ENCODE measurements around the gene YPEL2. TPM values are rescaled to one million over a fixed set of nuclear protein-coding genes. Genes with fewer than 3 reads are reported as not detected.

YPEL2 gene

GRCh38 chr17:59443106-59443505 is 111.7 kb downstream of the YPEL2 start:
- no peak overlapping the region for H2BK5ac ChIP-seq (ENCODE audit: low read depth, low read length, poor library complexity, severe bottlenecking)
- no peak overlapping the region for H3K27ac ChIP-seq (ENCODE audit: low read length, poor library complexity, severe bottlenecking)
- H2BK15ac ChIP-seq (ENCODE audit: low read depth, poor library complexity, severe bottlenecking): no peak overlapping the region
- peaks cover 10% of the 10 kb centered on the region for H3K4me1 ChIP-seq (ENCODE audit: control insufficient read depth, insufficient read depth, low read depth, low read length)
- 85% methylated on average over 3 of the region's 4 CpGs for WGBS
- no peak overlapping the region for H3K4me3 ChIP-seq (ENCODE audit: insufficient read depth in 1 of 2, low read depth in 1 of 2, low read length in 2 of 2)
- no peak overlapping the region for H3K18ac ChIP-seq (ENCODE audit: low read depth in 1 of 2, low read length in 2 of 2)
- no peaks in the 10 kb centered on the region for H3K9me3 ChIP-seq (ENCODE audit: control insufficient read depth, low read length)
- no peaks in the 10 kb centered on the region for H3K27me3 ChIP-seq (ENCODE audit: control insufficient read depth in 1 of 2, insufficient read depth in 1 of 2, low read length in 2 of 2)
- H3K9ac ChIP-seq (ENCODE audit: low read length): no peak overlapping the region
- H3K14ac ChIP-seq (ENCODE audit: low read length in 2 of 2): no peak overlapping the region
- no peak overlapping the region for H2BK12ac ChIP-seq (ENCODE audit: low read length in 2 of 2)
- H3K79me1 ChIP-seq (replicated peaks; ENCODE audit: low read length, poor library complexity, severe bottlenecking): no peaks in the 10 kb centered on the region
- H2AFZ ChIP-seq (ENCODE audit: low read depth, low read length): no peak overlapping the region
- no peak overlapping the region for H3K4me2 ChIP-seq (ENCODE audit: low read length, poor library complexity, severe bottlenecking)
- no peak overlapping the region for H4K8ac ChIP-seq (ENCODE audit: low read length)
- no peak overlapping the region for H2BK120ac ChIP-seq (ENCODE audit: low read depth, low read length)
- no peak overlapping the region for H2AK5ac ChIP-seq (ENCODE audit: low read length, severe bottlenecking)
- no peak overlapping the region for H4K91ac ChIP-seq (ENCODE audit: low read length)
- no peak overlapping the region for H3K23ac ChIP-seq (ENCODE audit: low read length in 2 of 2)
- H3K4ac ChIP-seq (ENCODE audit: low read depth in 1 of 2, low read length in 2 of 2): no peak overlapping the region
- no peak for DNase-seq
- no peaks in the 10 kb centered on the region for H3K36me3 ChIP-seq (ENCODE audit: control insufficient read depth in 1 of 2, insufficient read depth in 2 of 2, low read depth in 1 of 2, low read length in 2 of 2)

Small RNAs within 50 kb of the gene (small RNA-seq; reads per million reads assigned to genes)
- gene MIR4729 (ENCODE audit: low read depth): not detected

Measured in mesenchymal stem cell (in vitro differentiated cells and primary cell).